GM10266 (cell line): ENCODE results near the gene HRH3.

Source experiments
- DNase-seq: peaks from one replicate; pipeline ENCODE4 v3.0.0; 2012; ENCODE audit errors: extremely low spot score
- TF ChIP-seq, protein P1 (sequence below): IDR thresholded peaks from 2 replicates; pipeline ENCODE4 v1.5.1; 2012; ENCODE audit warnings: mild to moderate bottlenecking, low read depth; ENCODE audit not compliant: control insufficient read depth, insufficient read depth; ENCODE audit errors: missing control alignments

HRH3 gene

GRCh38 chr20:62219101-62219991, 732 bp downstream of the HRH3 start:
- DNase-seq: no peak
- TF ChIP-seq, protein P1, sequence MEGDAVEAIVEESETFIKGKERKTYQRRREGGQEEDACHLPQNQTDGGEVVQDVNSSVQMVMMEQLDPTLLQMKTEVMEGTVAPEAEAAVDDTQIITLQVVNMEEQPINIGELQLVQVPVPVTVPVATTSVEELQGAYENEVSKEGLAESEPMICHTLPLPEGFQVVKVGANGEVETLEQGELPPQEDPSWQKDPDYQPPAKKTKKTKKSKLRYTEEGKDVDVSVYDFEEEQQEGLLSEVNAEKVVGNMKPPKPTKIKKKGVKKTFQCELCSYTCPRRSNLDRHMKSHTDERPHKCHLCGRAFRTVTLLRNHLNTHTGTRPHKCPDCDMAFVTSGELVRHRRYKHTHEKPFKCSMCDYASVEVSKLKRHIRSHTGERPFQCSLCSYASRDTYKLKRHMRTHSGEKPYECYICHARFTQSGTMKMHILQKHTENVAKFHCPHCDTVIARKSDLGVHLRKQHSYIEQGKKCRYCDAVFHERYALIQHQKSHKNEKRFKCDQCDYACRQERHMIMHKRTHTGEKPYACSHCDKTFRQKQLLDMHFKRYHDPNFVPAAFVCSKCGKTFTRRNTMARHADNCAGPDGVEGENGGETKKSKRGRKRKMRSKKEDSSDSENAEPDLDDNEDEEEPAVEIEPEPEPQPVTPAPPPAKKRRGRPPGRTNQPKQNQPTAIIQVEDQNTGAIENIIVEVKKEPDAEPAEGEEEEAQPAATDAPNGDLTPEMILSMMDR: no peak

DNA sequence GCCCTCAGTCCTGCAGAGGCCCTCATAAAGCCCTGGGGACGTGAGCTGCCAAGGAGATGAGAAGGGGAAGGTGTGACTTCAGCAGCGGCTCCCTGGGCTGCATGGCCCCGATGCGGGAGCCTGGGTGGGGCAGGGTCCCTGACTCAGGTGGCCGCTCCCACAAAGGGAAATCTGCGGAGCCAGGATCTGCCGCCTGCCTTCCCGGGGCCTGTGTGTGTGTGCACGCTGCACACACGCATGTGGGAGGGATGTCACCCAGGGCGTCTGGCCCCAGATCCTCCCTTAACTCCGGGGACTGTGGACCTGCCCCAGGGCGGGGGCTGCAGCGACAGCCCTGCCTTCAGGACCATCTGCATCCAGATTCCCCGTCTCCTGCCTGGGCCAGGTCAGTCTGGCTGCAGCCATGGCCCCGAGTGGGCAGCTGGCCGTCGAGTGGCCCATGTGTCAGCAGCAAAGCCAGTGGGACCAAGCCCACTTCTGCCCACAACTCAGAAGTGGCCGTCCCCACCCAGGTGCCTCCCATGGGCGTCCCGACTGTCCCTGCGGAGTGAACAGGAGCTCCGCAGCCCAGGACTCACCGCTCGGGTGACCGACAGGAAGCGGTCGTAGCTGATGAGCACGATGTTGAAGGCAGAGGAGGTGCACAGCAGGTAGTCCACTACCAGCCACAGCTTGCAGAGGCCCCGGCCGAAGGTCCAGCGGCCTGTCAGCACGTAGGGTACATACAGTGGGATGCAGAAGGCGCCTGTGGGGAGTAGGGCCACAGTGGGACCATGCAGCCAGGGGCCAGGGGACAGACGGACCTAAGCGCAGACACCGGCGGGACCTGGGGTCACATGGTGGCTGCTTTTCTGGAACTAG, 1.9 kb downstream of the HRH3 start:
- DNase-seq: no peak
- TF ChIP-seq, protein P1: no peak

DNA sequence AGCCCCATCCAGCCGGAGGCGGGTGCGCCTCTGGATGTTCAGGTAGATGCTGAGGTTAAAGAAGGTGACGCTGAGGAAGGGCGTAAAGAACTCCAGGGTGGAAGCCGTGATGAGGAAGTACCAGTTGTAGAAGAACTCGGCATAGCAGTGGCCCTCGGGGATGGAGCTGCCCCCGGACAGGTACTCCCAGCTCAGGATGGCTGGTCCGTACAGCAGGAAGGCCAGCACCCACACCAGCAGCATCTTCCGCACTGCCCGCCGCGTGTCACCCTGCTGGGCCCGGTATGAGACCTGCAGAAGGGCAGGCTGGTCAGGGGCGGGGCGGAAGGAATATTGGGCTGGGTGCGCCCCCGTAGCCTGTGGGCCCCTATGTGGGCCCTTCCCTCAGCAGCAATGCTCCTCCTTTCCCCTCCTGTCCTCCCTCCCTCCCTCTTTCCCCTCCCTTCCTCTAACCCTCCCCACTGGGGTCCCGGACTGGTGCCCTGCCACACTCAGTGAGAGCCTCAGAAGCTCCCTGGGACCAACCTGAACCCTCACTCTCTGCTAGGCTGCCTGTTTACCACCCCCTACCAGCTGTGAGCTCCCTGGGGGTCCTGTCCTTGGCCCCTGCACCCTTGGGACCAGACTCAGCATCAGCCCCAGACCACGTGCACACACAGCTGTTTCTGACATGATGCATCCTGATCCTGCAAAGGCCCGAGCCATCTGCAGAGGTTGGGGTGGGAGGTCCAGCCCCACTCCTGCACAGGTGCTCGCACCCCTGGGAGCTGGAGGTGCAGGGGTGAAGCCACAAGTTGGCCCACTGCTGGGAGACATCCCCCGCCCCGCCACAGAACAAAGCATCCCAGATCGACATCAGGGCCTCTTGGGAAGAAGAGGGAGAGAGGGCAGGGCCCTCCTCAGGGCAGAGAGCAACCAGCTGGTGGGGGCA, 3.2 kb downstream of the HRH3 start:
- TF ChIP-seq, protein P1: no peak
- no peak for DNase-seq

DNA sequence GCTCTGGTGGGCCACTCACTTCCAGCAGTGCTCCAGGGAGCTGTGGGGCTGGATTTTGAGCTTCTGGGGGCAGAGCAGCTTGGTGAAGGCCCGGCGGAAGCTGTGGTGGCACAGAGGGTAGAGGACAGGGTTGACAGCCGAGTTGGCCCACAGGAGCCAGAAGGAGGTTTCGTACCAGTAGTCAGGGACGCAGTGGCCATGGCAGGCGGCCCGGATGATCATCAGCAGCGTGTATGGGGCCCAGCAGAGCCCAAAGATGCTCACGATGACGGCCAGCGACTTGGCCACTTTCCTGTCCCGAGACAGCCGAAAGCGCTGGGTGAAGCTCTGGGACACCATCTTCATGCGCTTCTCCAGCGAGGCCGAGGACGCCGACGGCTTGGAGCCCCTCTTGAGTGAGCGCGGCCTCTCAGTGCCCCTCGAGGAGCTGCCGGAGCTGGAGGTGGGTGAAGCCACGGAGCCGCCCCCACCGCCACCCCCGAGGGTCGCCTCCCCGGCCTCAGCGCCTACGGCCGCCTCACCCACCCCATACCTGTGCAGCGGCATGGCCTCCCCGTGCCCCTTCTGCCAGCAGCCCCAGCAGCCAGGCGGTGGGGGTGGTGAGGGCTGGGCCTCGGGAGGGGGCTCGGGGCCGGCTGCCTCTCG, 4.0 kb downstream of the HRH3 start:
- TF ChIP-seq, protein P1: no peak
- DNase-seq: no peak

DNA sequence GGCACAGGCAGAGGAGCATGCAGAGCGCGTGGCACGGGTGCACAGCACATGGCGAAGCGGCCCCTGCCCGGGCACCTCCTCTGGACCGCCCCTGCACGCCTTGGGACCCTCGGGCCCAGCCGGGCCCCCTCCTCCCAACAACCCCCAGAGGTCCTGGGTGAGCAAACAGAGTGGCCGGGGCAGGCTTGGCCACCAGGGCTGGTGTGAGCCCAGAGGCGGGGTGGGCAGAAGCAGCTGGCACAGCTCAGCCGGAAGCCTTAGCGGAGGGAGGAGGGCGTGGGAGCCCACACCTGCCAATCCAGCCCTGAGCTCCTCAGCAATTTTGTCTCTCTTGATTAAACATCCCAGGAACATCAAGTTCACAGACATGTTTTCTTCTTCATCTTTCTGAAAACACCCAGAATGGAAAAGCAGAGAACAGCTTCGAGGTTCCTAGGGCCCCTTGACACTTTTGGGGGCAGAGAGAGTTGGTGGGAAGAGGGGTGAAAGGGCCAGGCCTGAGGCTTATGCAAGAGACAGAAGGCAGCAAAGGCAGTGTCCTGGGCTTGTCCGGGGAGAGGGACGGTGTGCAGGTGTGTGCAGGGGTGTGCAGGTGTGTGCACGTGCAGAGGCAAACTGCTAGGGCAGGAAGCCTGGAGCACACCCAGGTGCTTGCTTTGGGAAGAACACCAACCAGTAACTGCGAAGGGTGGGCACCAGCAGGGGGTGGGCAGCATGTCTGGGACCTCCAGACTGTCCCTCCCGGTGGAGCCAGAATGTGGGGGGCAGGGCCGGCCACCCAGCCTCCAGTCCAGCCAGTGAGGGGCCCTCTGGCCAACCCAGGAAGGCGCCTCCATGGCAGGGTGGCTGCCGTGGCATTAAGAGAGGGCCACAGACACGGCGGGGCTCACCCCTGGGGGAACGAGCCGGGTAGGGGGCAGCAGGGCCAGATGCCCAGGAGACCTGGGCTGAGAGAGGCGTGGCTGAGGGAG, 4.8 kb downstream of the HRH3 start:
- no peak for DNase-seq
- TF ChIP-seq, protein P1: no peak
